NCI-H128 (cell line): ENCODE measurements around the gene PEAK1.

Experiments
- DNase-seq: peaks from one replicate; lab custom pipeline; 2025; ENCODE audit not compliant: unreplicated experiment; lab: John Stamatoyannopoulos, UW

The PEAK1 gene

GRCh38 chr15:77068633-77069032 is 351.3 kb downstream of the PEAK1 start:
- no peak for DNase-seq

GRCh38 chr15:77067691-77068367 is 352.1 kb downstream of the PEAK1 start:
- DNase-seq, result no peak

GRCh38 chr15:77066971-77067690 is 352.8 kb downstream of the PEAK1 start:
- no peak for DNase-seq

- no peak for DNase-seq
Observed at GRCh38 chr15:77064539-77065308, 355.2 kb downstream of the PEAK1 start.

- no peak for DNase-seq
Observed at GRCh38 chr15:77064063-77064462, 355.8 kb downstream of the PEAK1 start.

- no peak for DNase-seq
Observed at GRCh38 chr15:77063249-77063648, 356.7 kb downstream of the PEAK1 start.

GRCh38 chr15:77060546-77060945 is 359.4 kb downstream of the PEAK1 start:
- DNase-seq, result no peak

GRCh38 chr15:77059786-77060361 is 360.0 kb downstream of the PEAK1 start:
- DNase-seq, result no peak

GRCh38 chr15:77058468-77058867 is 361.4 kb downstream of the PEAK1 start:
- no peak for DNase-seq

- DNase-seq, result no peak
Observed at GRCh38 chr15:77057685-77058084, 362.2 kb downstream of the PEAK1 start.

- DNase-seq, result no peak
Observed at GRCh38 chr15:77057072-77057471, 362.8 kb downstream of the PEAK1 start.

GRCh38 chr15:77053709-77054108 is 366.2 kb downstream of the PEAK1 start:
- no peak for DNase-seq

GRCh38 chr15:77052556-77052955 is 367.3 kb downstream of the PEAK1 start:
- no peak for DNase-seq
